Stomach (tissue), 9 donors: ENCODE measurements around the gene ABCA7. TPM values are rescaled to one million over a fixed set of nuclear protein-coding genes. Genes with fewer than 3 reads are reported as not detected.
A peak's percentile ranks its signal among the peaks of the same experiment; 100 is the strongest.

Experiments
- DNase-seq, 2 donors: peaks; one replicate each; pipeline versions ENCODE4 v3.0.0 to v3.0.0-alpha.2; 2013 to 2019
- H3K27ac ChIP-seq, 5 donors: fragments of 200-600 bp in 4 of 5; sonication (generic) in 4 of 5; one replicate each; pipeline ENCODE4 v1.5.1; 2013 to 2019; ENCODE audit warnings: mild to moderate bottlenecking in 1 of 5, moderate library complexity in 1 of 5
- H3K27me3 ChIP-seq, 3 donors: fragments of 200-600 bp; sonication (generic); one replicate each; pipeline ENCODE4 v1.5.1; 2017 to 2019; ENCODE audit warnings: mixed run types in 1 of 3
- H3K36me3 ChIP-seq, 4 donors: fragments of 200-600 bp; sonication (generic); 1 replicate in 3 of 4; 2 replicates in 1 of 4; pipeline ENCODE4 v1.5.1; 2016 to 2019
- H3K4me1 ChIP-seq, 4 donors: fragments of 200-600 bp; sonication (generic); one replicate each; pipeline ENCODE4 v1.5.1; 2016 to 2019
- H3K4me3 ChIP-seq, 4 donors: fragments of 200-600 bp; sonication (generic) in 3 of 4; one replicate each; pipeline ENCODE4 v1.5.1; 2016 to 2019; ENCODE audit warnings: mild to moderate bottlenecking in 1 of 4
- H3K9me3 ChIP-seq, 4 donors: fragments of 200-600 bp; sonication (generic); one replicate each; pipeline ENCODE4 v1.5.1; 2016 to 2019
- EP300 ChIP-seq: sonication (generic); formaldehyde crosslinking; IDR thresholded peaks from one replicate; pipeline ENCODE4 v1.6.1; 2017; ENCODE audit warnings: antibody characterized with exemption
- POLR2A ChIP-seq, 4 donors: fragments of 450-650 bp; IDR thresholded peaks; one replicate each; pipeline ENCODE4 v1.6.1; 2016; ENCODE audit warnings: antibody characterized with exemption in 4 of 4, control low read depth in 2 of 4, mild to moderate bottlenecking in 1 of 4, moderate library complexity in 1 of 4
- POLR2AphosphoS5 ChIP-seq, 3 donors: sonication (generic); formaldehyde crosslinking; IDR thresholded peaks; one replicate each; pipeline ENCODE4 v1.6.1; 2016; ENCODE audit warnings: antibody characterized with exemption in 3 of 3
- WGBS, 5 donors: extraction: QIAGEN DNeasy Blood & Tissue Kit in 3 of 5; methylation state at CpG; one replicate each; pipeline versions ENCODE4 v1.1.5 to v1.1.7; 2013 to 2018; 5-methylcytosine and 5-hydroxymethylcytosine counted together
- intact Hi-C: fragments of 100-400 bp; cut with DNase I; formaldehyde crosslinking; loops from one replicate; pipeline ENCODE4 v1.15.1; 2023; ENCODE audit warnings: low total_unique reads
- polyA plus RNA-seq, 3 donors: library from polyadenylated mRNA; stranded (reverse); fragments of 200-250 nt; gene quantifications; one replicate each; pipeline ENCODE4 v1.2.3, GENCODE V29; 2013
- total RNA-seq, 5 donors: library from RNA; depleted of rRNA; stranded (reverse); fragments of >200 nt; gene quantifications; one replicate each; pipeline versions ENCODE4 v1.1.0 to v1.2.3, GENCODE V29; 2014 to 2016
- TF ChIP-seq, protein P1 (sequence below), 7 experiments: fragments of 450-650 bp in 4 of 7; fragments of 200-600 bp in 3 of 7; sonication (generic) in 3 of 7; IDR thresholded peaks; one replicate each; pipeline ENCODE4 v1.5.1; 2016 to 2019; ENCODE audit warnings: antibody characterized with exemption in 7 of 7, control low read depth in 2 of 7, mild to moderate bottlenecking in 1 of 7
- donor health status: healthy with polysubstance abuse.
- donor health status: Bipolar disorder and iron deficiency.
- donor health status: healthy.

The ABCA7 gene
- total and polyA plus RNA-seq, 8 donors: 5.1 to 144 (median 34.7) TPM

DNA sequence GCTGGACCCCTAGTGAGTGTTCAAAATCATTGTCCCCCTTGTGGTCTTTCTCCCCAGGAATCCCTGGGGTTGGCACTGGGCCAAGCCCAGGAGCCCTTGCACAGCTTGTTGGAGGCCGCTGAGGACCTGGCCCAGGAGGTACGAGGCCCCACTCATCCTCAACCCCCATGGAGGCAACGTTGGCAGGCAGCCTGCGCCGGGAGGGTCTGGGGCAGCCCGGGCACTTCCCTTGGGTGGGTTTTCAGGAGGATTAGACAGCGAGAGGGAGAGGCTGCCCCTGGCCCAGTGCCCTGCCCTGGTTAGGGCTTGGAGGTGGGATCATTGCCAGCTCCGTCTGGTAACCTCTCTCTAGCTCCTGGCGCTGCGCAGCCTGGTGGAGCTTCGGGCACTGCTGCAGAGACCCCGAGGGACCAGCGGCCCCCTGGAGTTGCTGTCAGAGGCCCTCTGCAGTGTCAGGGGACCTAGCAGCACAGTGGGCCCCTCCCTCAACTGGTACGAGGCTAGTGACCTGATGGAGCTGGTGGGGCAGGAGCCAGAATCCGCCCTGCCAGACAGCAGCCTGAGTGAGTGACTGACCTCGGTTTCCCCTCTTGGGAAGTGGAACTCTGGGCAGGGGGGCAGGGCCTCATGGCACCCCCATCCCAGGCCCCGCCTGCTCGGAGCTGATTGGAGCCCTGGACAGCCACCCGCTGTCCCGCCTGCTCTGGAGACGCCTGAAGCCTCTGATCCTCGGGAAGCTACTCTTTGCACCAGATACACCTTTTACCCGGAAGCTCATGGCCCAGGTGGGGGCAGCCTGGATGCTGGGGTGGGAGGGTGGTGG is 3.0 kb downstream of the ABCA7 start:
- Histone ChIP-seq H3K27me3 (peaks cover 0 to 18% (median 0%) of the 10 kb centered on the region in 3 donors), H3K9me3 (no peaks in the 10 kb centered on the region), H3K36me3 (peaks cover 0 to 31% (median under 1%) of the 10 kb centered on the region in 4 donors), H3K27ac (no peak overlapping the region), H3K4me1 (peaks cover 26 to 56% (median 46%) of the 10 kb centered on the region in 4 donors), H3K4me3 (no peak overlapping the region)
- 51 to 62% (median 58%) methylated on average over 14 to 23 of the region's 23 CpGs for WGBS, 5 donors
- no peak for TF ChIP-seq POLR2A (IDR thresholded peaks at IDR 0.05)
- intact Hi-C loops: loop anchor here (10.0 kb wide), 1 partner anchor 52 kb away; the partner anchor contains the start of gene POLR2E
- peak in 1 of 2 donors; percentile 51 for DNase-seq

DNA sequence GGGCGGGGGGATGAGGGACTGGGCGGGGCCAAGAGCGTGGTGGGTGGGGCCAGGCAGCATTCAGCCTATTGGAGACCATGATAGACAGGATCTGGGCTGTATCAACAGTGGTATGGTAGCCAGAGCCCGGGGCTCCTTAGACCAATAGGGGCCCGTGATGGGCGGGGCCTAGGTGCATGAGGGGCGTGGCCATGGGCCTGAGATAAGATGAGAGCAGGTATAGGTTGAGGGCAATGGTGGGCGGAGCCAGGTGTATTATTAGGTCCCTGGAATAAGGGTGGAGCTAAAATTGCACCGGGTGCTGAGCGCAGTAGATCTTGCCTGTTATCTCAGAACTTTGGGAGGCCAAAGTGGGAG is 5.3 kb downstream of the ABCA7 start:
- WGBS, 5 donors: 53 to 81% (median 70%) methylated on average over 7 to 10 of the region's 10 CpGs
- Histone ChIP-seq H3K27me3 (peaks cover 0 to 18% (median 0%) of the 10 kb centered on the region in 3 donors), H3K27ac (no peak overlapping the region), H3K4me3 (no peak overlapping the region), H3K36me3 (peaks cover 0 to 27% (median 0%) of the 10 kb centered on the region in 4 donors), H3K9me3 (no peaks in the 10 kb centered on the region), H3K4me1 (peaks cover 17 to 37% (median 29%) of the 10 kb centered on the region in 4 donors)
- peak; percentile 25 to 45 for DNase-seq
- no peak for TF ChIP-seq EP300
- TF ChIP-seq POLR2AphosphoS5 (IDR thresholded peaks at IDR 0.05): no peak
- TF ChIP-seq POLR2A (IDR thresholded peaks at IDR 0.05): no peak
- TF ChIP-seq, protein P1, sequence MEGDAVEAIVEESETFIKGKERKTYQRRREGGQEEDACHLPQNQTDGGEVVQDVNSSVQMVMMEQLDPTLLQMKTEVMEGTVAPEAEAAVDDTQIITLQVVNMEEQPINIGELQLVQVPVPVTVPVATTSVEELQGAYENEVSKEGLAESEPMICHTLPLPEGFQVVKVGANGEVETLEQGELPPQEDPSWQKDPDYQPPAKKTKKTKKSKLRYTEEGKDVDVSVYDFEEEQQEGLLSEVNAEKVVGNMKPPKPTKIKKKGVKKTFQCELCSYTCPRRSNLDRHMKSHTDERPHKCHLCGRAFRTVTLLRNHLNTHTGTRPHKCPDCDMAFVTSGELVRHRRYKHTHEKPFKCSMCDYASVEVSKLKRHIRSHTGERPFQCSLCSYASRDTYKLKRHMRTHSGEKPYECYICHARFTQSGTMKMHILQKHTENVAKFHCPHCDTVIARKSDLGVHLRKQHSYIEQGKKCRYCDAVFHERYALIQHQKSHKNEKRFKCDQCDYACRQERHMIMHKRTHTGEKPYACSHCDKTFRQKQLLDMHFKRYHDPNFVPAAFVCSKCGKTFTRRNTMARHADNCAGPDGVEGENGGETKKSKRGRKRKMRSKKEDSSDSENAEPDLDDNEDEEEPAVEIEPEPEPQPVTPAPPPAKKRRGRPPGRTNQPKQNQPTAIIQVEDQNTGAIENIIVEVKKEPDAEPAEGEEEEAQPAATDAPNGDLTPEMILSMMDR (IDR thresholded peaks at IDR 0.05): no peak
- intact Hi-C loops: loop anchor here (10.0 kb wide), 1 partner anchor 50 kb away; the partner anchor contains the start of gene POLR2E

DNA sequence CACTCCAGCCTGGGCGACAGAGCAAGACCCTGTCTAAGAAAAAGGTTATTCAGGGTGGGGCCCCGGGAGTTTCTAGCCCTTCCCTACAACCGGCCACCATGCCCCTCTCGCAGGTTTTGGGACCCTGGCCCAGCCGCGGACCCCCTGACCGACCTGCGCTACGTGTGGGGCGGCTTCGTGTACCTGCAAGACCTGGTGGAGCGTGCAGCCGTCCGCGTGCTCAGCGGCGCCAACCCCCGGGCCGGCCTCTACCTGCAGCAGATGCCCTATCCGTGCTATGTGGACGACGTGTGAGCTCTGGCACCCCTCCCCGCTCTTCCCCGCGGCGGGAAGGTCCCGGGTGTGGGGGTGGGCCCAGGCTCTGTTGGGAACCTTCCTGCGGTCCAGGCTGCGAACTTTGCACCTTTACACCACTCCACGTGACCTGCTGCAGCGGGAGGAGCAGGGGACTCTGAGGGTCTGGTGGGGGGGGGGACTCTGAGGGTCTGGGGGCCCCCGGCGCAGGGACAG is 6.3 kb downstream of the ABCA7 start:
- H3K4me3 ChIP-seq: no peak overlapping the region
- H3K27me3 ChIP-seq: peaks cover 0 to 17% (median 0%) of the 10 kb centered on the region in 3 donors
- intact Hi-C loops: loop anchor here (10.0 kb wide), 1 partner anchor 49 kb away; the partner anchor contains the start of gene POLR2E
- WGBS, 5 donors: 88 to 95% (median 95%) methylated on average over 33 of the region's 33 CpGs
- no peak for TF ChIP-seq POLR2AphosphoS5 (IDR thresholded peaks at IDR 0.05)
- TF ChIP-seq, protein P1 (IDR thresholded peaks at IDR 0.05): no peak
- TF ChIP-seq EP300: no peak
- TF ChIP-seq POLR2A (IDR thresholded peaks at IDR 0.05): no peak
- peaks cover 0 to 27% (median 0%) of the 10 kb centered on the region in 4 donors for H3K36me3 ChIP-seq
- H3K4me1 ChIP-seq: peaks cover 7 to 27% (median 19%) of the 10 kb centered on the region in 4 donors
- no peaks in the 10 kb centered on the region for H3K9me3 ChIP-seq
- DNase-seq: no peak
- no peak overlapping the region for H3K27ac ChIP-seq

DNA sequence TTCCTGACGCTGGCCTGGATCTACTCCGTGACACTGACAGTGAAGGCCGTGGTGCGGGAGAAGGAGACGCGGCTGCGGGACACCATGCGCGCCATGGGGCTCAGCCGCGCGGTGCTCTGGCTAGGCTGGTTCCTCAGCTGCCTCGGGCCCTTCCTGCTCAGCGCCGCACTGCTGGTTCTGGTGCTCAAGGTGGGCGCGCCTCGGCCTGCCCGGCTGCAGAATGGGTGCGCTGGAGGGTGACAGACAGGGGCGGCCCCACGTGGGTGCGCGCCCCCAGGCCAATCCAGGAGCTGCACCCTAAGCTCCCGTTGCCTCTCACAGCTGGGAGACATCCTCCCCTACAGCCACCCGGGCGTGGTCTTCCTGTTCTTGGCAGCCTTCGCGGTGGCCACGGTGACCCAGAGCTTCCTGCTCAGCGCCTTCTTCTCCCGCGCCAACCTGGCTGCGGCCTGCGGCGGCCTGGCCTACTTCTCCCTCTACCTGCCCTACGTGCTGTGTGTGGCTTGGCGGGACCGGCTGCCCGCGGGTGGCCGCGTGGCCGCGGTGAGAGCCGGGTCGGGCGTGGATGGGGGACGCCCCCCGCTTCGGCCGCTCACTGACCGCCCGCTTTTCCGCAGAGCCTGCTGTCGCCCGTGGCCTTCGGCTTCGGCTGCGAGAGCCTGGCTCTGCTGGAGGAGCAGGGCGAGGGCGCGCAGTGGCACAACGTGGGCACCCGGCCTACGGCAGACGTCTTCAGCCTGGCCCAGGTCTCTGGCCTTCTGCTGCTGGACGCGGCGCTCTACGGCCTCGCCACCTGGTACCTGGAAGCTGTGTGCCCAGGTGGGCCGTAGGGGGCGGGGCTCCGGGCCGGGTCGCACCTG is 7.2 kb downstream of the ABCA7 start:
- intact Hi-C loops: loop anchor here (10.0 kb wide), 1 partner anchor 48 kb away; the partner anchor contains the start of gene POLR2E
- Histone ChIP-seq H3K36me3 (peaks cover 0 to 27% (median 0%) of the 10 kb centered on the region in 4 donors), H3K4me1 (peaks cover 0 to 18% (median 10%) of the 10 kb centered on the region in 4 donors), H3K27me3 (peaks cover 0 to 8% (median 0%) of the 10 kb centered on the region in 3 donors), H3K27ac (no peak overlapping the region), H3K4me3 (no peak overlapping the region), H3K9me3 (no peaks in the 10 kb centered on the region)
- peak in 1 of 2 donors; percentile 13 for DNase-seq
- TF ChIP-seq POLR2A (IDR thresholded peaks at IDR 0.05) (no peak), EP300 (no peak), POLR2AphosphoS5 (IDR thresholded peaks at IDR 0.05) (no peak)
- TF ChIP-seq, protein P1 (IDR thresholded peaks at IDR 0.05): no peak
- WGBS, 5 donors: 82 to 92% (median 92%) methylated on average over 48 to 77 of the region's 77 CpGs
